ENCODE data around the gene SOD3.

The SOD3 gene

DNA sequence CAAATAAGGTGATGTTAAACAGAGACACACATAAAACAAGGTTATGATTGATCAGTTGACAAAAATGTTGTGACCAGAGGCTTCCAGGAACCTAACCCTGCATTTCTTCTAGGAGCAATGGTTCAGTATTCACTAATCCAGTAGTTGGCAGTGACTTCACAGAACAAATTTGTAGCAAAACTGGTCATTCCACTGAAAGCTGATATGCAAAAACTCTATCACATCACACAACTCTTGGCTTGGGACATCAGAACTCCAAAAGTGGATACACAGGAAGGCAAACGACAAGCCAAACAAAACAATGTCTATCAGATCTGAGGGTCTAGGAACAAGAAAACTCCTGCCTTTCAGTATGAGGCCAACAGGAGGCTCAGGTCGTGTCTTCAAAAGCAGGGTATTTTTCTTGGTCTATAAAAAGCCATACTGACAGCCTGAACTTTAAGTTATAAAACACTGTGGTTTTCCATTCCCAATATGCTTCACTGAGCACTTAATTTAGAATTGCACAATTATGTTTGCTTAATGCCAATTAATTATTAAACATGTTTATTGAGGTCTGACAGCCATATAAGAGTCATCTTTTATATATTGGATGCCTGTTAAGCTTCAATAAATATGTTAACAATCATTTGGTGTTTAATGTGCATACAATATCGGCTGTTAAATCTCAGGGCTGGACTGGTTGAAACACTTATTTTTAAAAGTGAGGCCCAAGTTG lies 45.6 kb downstream of the SOD3 start:
- no peak for DNase-seq

DNA sequence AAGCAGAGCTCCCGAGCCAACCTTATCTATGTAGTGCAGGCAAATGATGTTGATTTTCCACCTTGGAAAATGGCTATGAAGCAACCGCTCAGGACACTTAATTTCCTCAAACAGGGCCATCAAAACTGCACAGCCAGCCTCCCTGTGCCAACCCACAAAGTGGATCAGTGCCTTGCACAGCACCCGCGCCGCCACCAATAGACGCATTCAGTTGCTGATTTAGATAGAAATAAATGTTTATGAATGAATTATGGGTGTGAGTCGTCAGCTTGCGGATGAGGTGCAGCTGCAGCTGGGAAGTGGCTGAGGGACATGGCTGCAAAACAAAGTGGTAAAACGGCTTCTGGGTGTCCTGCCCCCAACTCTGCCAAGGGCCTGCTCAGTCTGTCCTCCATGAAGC lies 47.0 kb downstream of the SOD3 start:
- DNase-seq: no peak

DNA sequence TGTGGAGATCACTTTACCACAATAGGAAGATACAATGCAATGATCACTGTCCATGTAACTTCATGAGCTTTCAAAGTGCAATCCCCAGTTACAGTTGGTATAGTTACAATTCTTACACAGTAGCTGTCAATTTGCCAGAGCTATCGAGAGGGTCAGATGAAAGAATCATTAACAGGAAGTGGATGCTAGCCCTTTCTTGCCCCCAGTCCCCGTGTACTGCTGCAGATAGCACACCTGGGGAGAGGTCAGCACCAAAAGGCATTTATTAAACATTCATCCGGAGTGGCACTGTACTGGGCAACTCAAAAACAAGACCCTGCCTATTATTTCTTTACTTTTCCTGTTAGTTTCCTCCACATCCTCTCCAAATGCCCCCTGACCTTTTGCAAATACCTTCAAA lies 47.7 kb downstream of the SOD3 start:
- DNase-seq: no peak

DNA sequence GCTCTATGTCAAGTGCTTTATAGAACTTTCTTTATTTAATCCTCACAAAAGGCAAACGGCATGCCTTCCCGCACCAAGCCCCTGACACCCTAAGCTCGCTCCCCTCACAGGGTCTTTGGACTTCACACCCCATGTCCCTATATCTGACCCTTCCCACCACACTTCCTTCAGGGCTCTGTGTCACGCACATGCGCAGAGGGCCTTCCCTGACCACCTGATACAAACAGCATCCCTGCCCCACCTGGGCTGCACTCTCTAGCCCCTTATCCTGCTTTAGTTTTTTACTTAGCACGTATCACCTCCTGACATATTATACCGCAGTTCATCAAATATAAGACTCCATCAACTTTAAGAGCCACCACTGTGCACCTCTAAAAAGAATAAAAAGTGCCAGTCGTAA lies 49.8 kb downstream of the SOD3 start:
- DNase-seq: no peak

DNA sequence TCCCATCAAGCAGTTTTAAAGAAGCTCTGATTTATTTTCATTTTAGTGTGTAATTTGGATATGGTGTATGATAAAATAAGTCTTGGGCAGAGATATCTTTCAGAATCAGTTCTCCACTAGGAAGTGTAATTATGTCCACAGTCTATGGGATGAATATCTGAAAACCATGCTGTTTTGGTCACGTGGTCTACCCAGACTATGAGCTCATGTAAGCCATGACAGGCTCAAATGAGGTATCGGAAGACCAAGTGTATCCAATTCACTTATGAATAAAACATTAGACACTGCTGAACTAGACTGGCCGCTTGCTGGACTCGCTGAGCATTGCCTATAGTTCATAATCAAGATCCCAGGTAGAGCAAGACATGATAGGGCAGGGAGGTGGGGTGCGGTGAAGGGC lies 50.5 kb downstream of the SOD3 start:
- no peak for DNase-seq

DNA sequence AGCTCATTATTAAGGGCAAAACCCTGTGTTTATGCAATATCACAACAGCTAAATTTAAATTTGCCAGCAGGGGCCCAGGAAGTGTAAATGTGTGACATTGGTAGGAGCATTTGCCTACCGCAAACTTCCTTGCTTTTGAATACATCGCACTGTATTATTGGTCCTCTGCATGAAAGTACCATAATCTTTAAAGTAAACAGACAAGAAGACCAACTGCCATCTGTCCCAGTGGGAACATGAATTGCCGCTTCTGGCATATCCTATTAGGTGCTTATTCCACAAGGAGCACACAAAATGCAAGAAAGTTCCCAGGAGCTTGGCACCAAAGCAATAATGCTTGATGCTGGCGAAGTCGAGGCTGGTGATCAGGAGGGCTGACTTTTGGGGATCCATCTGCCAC lies 51.3 kb downstream of the SOD3 start:
- DNase-seq: no peak

DNA sequence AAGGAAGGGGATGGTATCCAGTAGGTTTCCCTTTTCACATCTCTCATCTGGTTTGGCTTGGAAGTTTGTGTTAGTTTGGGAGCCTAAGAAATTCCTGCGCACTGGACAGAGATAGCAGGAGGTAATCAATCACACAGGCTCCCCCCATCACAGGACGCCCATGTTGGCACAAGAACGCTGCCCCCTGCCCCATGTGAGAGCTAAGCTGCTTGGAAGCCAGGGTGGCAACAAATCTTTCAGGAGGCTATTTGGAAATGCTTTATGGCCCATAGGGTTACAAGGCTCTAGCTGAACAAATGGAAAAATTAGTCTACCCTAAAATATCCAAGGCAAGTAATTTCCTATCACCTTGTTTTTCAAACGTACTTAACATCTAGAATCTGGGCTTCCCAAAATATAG lies 54.0 kb downstream of the SOD3 start:
- no peak for DNase-seq

DNA sequence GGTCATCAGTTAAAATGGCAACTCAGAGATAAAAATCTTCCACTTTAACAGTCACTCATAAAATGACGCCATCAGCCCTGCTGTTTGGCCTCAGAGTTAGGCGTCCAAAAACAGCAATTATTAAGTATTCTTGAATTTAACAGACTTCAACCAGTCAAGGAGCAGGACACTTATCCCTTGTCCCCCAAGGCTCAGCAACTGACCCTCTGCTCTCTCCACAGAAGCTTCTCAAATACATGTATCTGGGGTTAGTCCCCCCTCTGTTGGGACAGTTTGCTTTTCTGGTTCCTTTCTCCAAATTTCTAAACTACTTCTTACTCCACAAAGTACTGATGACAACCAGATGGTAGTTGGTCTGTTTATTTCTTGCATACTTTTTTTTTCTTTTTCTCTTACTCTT lies 54.4 kb downstream of the SOD3 start:
- no peak for DNase-seq

Measured in hypothalamus (tissue), 51 donors.